IMR-90 (cell line): Measurements from ENCODE around the gene SEC14L1. TPM values are rescaled to one million over a fixed set of nuclear protein-coding genes. Genes with fewer than 3 reads are reported as not detected.
A peak's percentile ranks its signal among the peaks of the same experiment; 100 is the strongest.

ENCODE experiments used
- ATAC-seq: fragments of 200-7000 bp; cut with Tn5 transposase; 2 replicates; pipeline ENCODE4 v1.9.1; 2020; ENCODE audit warnings: low read depth, mild to moderate bottlenecking, moderate library complexity
- BruUV-seq: library from RNA; stranded (reverse); fragments of 400-500 nt; replicated peaks from 2 replicates; lab custom pipeline; 2021; lab: Mats Ljungman, UMichigan
- CTCF ChIA-PET: fragments of 300-600 bp; formaldehyde crosslinking; extraction: SDS; loops from one replicate; lab custom pipeline; 2021; ENCODE audit warnings: antibody characterized with exemption; lab: Yijun Ruan, JAX
- POLR2A ChIA-PET: fragments of 300-600 bp; sonication (Branson Sonifier 250); formaldehyde crosslinking; loops from one replicate; lab custom pipeline; 2022; ENCODE audit warnings: antibody characterized with exemption; ENCODE audit not compliant: unreplicated experiment; lab: Charles Lee
- DNase-seq: peaks from one replicate; pipeline ENCODE4 v3.0.0; 2013
- H2AFZ ChIP-seq: replicated peaks from 2 replicates; pipeline ENCODE3; 2013; ENCODE audit warnings: low read length, mild to moderate bottlenecking; ENCODE audit not compliant: poor library complexity
- H2AK5ac ChIP-seq: 2 replicates; pipeline ENCODE4 v1.6.1; 2013; ENCODE audit warnings: low read depth, low read length, inconsistent platforms
- H2AK9ac ChIP-seq: replicated peaks from 2 replicates; pipeline ENCODE3; 2013; ENCODE audit warnings: mild to moderate bottlenecking, low read depth, low read length, moderate library complexity; ENCODE audit not compliant: poor library complexity
- H2BK120ac ChIP-seq: 2 replicates; pipeline ENCODE4 v1.6.1; 2013; ENCODE audit warnings: low read depth, low read length, inconsistent platforms
- H2BK15ac ChIP-seq: 3 replicates; pipeline ENCODE4 v1.6.1; 2013; ENCODE audit warnings: low read depth, low read length, inconsistent platforms
- H2BK20ac ChIP-seq: 2 replicates; pipeline ENCODE4 v1.6.1; 2013; ENCODE audit warnings: low read depth, mild to moderate bottlenecking, inconsistent platforms, low read length, moderate library complexity
- H2BK5ac ChIP-seq: 2 replicates; pipeline ENCODE4 v1.6.1; 2013; ENCODE audit warnings: mild to moderate bottlenecking, low read depth, low read length, inconsistent platforms; ENCODE audit not compliant: poor library complexity, severe bottlenecking
- H3K14ac ChIP-seq: replicated peaks from 2 replicates; pipeline ENCODE4 v1.6.1; 2013; ENCODE audit warnings: low read depth, low read length, inconsistent platforms
- H3K18ac ChIP-seq: 2 replicates; pipeline ENCODE4 v1.6.1; 2013; ENCODE audit warnings: low read depth, low read length, control low read depth
- H3K23ac ChIP-seq: 2 replicates; pipeline ENCODE4 v1.6.1; 2013; ENCODE audit warnings: low read depth, low read length, inconsistent platforms
- H3K27ac ChIP-seq: 2 replicates; pipeline ENCODE4 v1.5.1; 2013; ENCODE audit warnings: mild to moderate bottlenecking, control low read depth, low read length; ENCODE audit not compliant: insufficient read depth
- H3K27me3 ChIP-seq: 2 replicates; pipeline ENCODE4 v1.6.1; 2013; ENCODE audit warnings: low read length; ENCODE audit not compliant: control insufficient read depth, insufficient read depth
- H3K36me3 ChIP-seq: 2 replicates; pipeline ENCODE4 v1.6.1; 2013; ENCODE audit warnings: low read length, mixed read lengths; ENCODE audit not compliant: control insufficient read depth, insufficient read depth
- H3K4ac ChIP-seq: 2 replicates; pipeline ENCODE4 v1.6.1; 2013; ENCODE audit warnings: low read depth, low read length, inconsistent platforms
- H3K4me1 ChIP-seq: 2 replicates; pipeline ENCODE4 v1.6.1; 2013; ENCODE audit warnings: low read length, mixed read lengths; ENCODE audit not compliant: control insufficient read depth, insufficient read depth
- H3K4me2 ChIP-seq: 2 replicates; pipeline ENCODE4 v1.6.1; 2013; ENCODE audit warnings: low read depth, mild to moderate bottlenecking, control low read depth, low read length, moderate library complexity
- H3K4me3 ChIP-seq: 2 replicates; pipeline ENCODE4 v1.5.1; 2013; ENCODE audit warnings: low read depth, mild to moderate bottlenecking, control low read depth, low read length, moderate library complexity; ENCODE audit not compliant: insufficient read depth
- H3K56ac ChIP-seq: 2 replicates; pipeline ENCODE4 v1.6.1; 2013; ENCODE audit warnings: low read length, inconsistent platforms; ENCODE audit not compliant: insufficient read depth; ENCODE audit errors: extremely low read depth
- H3K79me1 ChIP-seq, 2 experiments: 2 replicates each; pipeline ENCODE4 v1.6.1; 2013; ENCODE audit warnings: low read length in 2 of 2, inconsistent platforms in 1 of 2, low read depth in 1 of 2
- H3K9ac ChIP-seq: 2 replicates; pipeline ENCODE4 v1.6.1; 2013; ENCODE audit warnings: low read depth, low read length, control low read depth
- H3K9me1 ChIP-seq: 2 replicates; pipeline ENCODE4 v1.6.1; 2013; ENCODE audit warnings: low read length, inconsistent platforms; ENCODE audit not compliant: insufficient read depth
- H3K9me3 ChIP-seq: 2 replicates; pipeline ENCODE4 v1.6.1; 2013; ENCODE audit warnings: low read length; ENCODE audit not compliant: control insufficient read depth, insufficient read depth
- H4K20me1 ChIP-seq: 2 replicates; pipeline ENCODE4 v1.6.1; 2013; ENCODE audit warnings: low read length, inconsistent platforms; ENCODE audit not compliant: insufficient read depth
- H4K5ac ChIP-seq: 2 replicates; pipeline ENCODE4 v1.6.1; 2013; ENCODE audit warnings: mild to moderate bottlenecking, low read depth, low read length, control low read depth
- H4K8ac ChIP-seq, 2 experiments: 2 replicates each; pipeline ENCODE4 v1.6.1; 2013; ENCODE audit warnings: low read depth in 2 of 2, low read length in 2 of 2, control low read depth in 1 of 2, inconsistent platforms in 1 of 2
- H4K91ac ChIP-seq: 2 replicates; pipeline ENCODE4 v1.6.1; 2013; ENCODE audit warnings: low read depth, low read length, inconsistent platforms; ENCODE audit not compliant: insufficient read depth
- CEBPB ChIP-seq: IDR thresholded peaks from 2 replicates; pipeline ENCODE4 v1.6.1; 2012; ENCODE audit warnings: low read depth, low read length, improper control_type of control experiment
- CTCF ChIP-seq: conservative IDR thresholded peaks from 2 replicates; pipeline ENCODE4 v1.5.1; 2012; ENCODE audit warnings: mild to moderate bottlenecking, low read depth, low read length, improper control_type of control experiment
- FOS ChIP-seq: fragments of 150-350 bp; IDR thresholded peaks from 2 replicates; pipeline ENCODE4 v1.6.1; 2016; ENCODE audit warnings: low read depth, low read length
- MAZ ChIP-seq: IDR thresholded peaks from 2 replicates; pipeline ENCODE4 v1.6.1; 2012; ENCODE audit warnings: low read depth, mild to moderate bottlenecking, low read length, improper control_type of control experiment, moderate library complexity, borderline replicate concordance
- MXI1 ChIP-seq: IDR thresholded peaks from 2 replicates; pipeline ENCODE4 v1.6.1; 2012; ENCODE audit warnings: low read depth, mild to moderate bottlenecking, low read length, moderate library complexity, borderline replicate concordance
- NFE2L2 ChIP-seq: fragments of 150-350 bp; IDR thresholded peaks from 2 replicates; pipeline ENCODE4 v1.6.1; 2016; ENCODE audit warnings: low read depth, mild to moderate bottlenecking, low read length
- POLR2A ChIP-seq: IDR thresholded peaks from 2 replicates; pipeline ENCODE4 v1.6.1; 2012; ENCODE audit warnings: mild to moderate bottlenecking, low read depth, low read length
- RAD21 ChIP-seq: IDR thresholded peaks from 2 replicates; pipeline ENCODE4 v1.6.1; 2012; ENCODE audit warnings: low read length, improper control_type of control experiment
- RCOR1 ChIP-seq: IDR thresholded peaks from 2 replicates; pipeline ENCODE4 v1.6.1; 2012; ENCODE audit warnings: mild to moderate bottlenecking, low read length, improper control_type of control experiment; ENCODE audit not compliant: insufficient replicate concordance
- RFX5 ChIP-seq: IDR thresholded peaks from 2 replicates; pipeline ENCODE4 v1.8.0; 2012; ENCODE audit warnings: low read depth, mild to moderate bottlenecking, low read length, moderate library complexity
- SMC3 ChIP-seq: fragments of 150-350 bp; IDR thresholded peaks from 2 replicates; pipeline ENCODE4 v1.6.1; 2016; ENCODE audit warnings: low read depth, mild to moderate bottlenecking, antibody characterized with exemption, low read length, moderate library complexity
- USF2 ChIP-seq: fragments of 150-350 bp; IDR thresholded peaks from 2 replicates; pipeline ENCODE4 v1.6.1; 2017; ENCODE audit warnings: mild to moderate bottlenecking, antibody characterized with exemption, low read length, low read depth
- WGBS, 2 experiments: methylation state at CpG; one replicate each; pipeline versions ENCODE4 v1.1.5 to v1.1.7; 2013; ENCODE audit warnings: missing lambda C conversion rate in 2 of 2; ENCODE audit not compliant: insufficient read length in 1 of 2; ENCODE audit errors: extremely low coverage in 2 of 2; 5-methylcytosine and 5-hydroxymethylcytosine counted together
- dilution Hi-C: fragments of 300-500 bp; cut with HindIII; formaldehyde crosslinking; loops from one replicate; pipeline ENCODE4 v1.14.3; 2018; ENCODE audit warnings: low sequenced_read_pairs; ENCODE audit not compliant: unreplicated experiment
- in situ Hi-C: fragments of 300-500 bp; cut with MboI; formaldehyde crosslinking; loops from 3 replicates; pipeline ENCODE4 v1.14.3; 2019; ENCODE audit warnings: low sequenced_read_pairs, inconsistent platforms, mixed read lengths
- intact Hi-C: fragments of 100-400 bp; cut with micrococcal nuclease; formaldehyde crosslinking; loops from 2 replicates; pipeline ENCODE4 v1.10.0; 2022
- polyA plus RNA-seq, 3 experiments: library from polyadenylated mRNA; depleted of rRNA; stranded (reverse); fragments of >200 nt; gene quantifications; 2 replicates each; pipeline ENCODE4 v1.2.3, GENCODE V29; 2012; ENCODE audit warnings: low replicate concordance in 1 of 3
- total RNA-seq: library from RNA; depleted of rRNA; stranded (reverse); fragments of >200 nt; gene quantifications from 2 replicates; pipeline ENCODE4 v1.2.3, GENCODE V29; 2012
- TF ChIP-seq, protein P1 (sequence below): fragments of 150-350 bp; IDR thresholded peaks from 2 replicates; pipeline ENCODE4 v1.6.1; 2016; ENCODE audit warnings: low read depth, mild to moderate bottlenecking, low read length, moderate library complexity, borderline replicate concordance

Gene SEC14L1
- total and polyA plus RNA-seq, 2 of the 4 experiments (the other 2 are of a cell fraction), result 24.9 to 35.8 TPM

DNA sequence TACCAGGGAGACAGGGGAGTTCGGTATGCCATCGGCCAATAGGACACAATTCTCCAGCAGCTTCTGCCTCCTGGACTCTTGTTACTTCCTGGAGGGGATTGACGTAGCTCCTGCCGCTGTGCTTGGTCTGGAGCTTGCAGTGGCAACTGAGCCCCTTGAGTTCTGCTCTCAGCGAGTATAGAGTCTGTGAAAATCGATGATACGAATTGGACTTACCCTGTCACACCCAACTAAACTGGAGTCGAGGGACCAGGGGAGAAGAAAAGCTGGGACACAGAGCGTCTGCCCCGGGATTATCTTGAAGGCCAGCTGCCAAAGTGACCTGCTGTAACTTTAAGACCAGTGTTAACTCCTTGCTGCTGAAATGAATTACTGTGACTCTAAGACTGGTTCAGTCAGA, 22.2 kb downstream of the SEC14L1 start:
- in situ Hi-C loops, result no loop called here

More for the DNA sequence above, 22.2 kb downstream of the SEC14L1 start:
- Histone ChIP-seq H3K27ac (no peak overlapping the region), H2AFZ (no peak overlapping the region), H3K4ac (no peak overlapping the region), H2AK9ac (no peak overlapping the region), H4K20me1 (peaks cover 69% of the 10 kb centered on the region), H3K36me3 (peaks cover 1% of the 10 kb centered on the region), H3K4me1 (peaks cover 17% of the 10 kb centered on the region), H2BK20ac (no peak overlapping the region), H4K5ac (no peak overlapping the region), H2BK15ac (no peak overlapping the region), H3K23ac (peak overlapping the region; percentile 23; the same call in 1 of the 2 replicates), H4K8ac (no peak overlapping the region), H2AK5ac (no peak overlapping the region), H3K4me3 (no peak overlapping the region), H3K14ac (no peak overlapping the region), H3K9me3 (peaks cover 7% of the 10 kb centered on the region), H2BK5ac (no peak overlapping the region), H3K9ac (no peak overlapping the region), H3K4me2 (peak overlapping the region; percentile 4; the same call in 1 of the 2 replicates), H3K18ac (no peak overlapping the region), H3K27me3 (no peaks in the 10 kb centered on the region), H3K79me1 (peaks cover 31 to 86% of the 10 kb centered on the region in 2 experiments), H4K91ac (no peak overlapping the region), H2BK120ac (no peak overlapping the region), H3K56ac (no peak overlapping the region), H3K9me1 (peaks cover 10% of the 10 kb centered on the region)
- no peak for ATAC-seq
- dilution Hi-C loops, result no loop called here
- no TSS peak for BruUV-seq
- intact Hi-C loops, result no loop called here
- DNase-seq, result peak; percentile 19
- ChIA-PET CTCF (interaction anchor here (0.6 kb wide), 2 partner anchors 17 to 30 kb away, joined by 4 to 6 read pairs; no protein-coding TSS in a partner anchor), POLR2A (no interaction called here)
- no CpG with 5 or more reads among the region's 10 CpGs for WGBS, 2 experiments
- no peak for TF ChIP-seq SMC3
- TF ChIP-seq MXI1, result no peak
- TF ChIP-seq NFE2L2, result no peak
- no peak for TF ChIP-seq MAZ
- no peak for TF ChIP-seq RFX5
- TF ChIP-seq, protein P1, sequence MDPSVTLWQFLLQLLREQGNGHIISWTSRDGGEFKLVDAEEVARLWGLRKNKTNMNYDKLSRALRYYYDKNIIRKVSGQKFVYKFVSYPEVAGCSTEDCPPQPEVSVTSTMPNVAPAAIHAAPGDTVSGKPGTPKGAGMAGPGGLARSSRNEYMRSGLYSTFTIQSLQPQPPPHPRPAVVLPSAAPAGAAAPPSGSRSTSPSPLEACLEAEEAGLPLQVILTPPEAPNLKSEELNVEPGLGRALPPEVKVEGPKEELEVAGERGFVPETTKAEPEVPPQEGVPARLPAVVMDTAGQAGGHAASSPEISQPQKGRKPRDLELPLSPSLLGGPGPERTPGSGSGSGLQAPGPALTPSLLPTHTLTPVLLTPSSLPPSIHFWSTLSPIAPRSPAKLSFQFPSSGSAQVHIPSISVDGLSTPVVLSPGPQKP, result no peak
- no peak for TF ChIP-seq FOS
- no peak for TF ChIP-seq CTCF
- no peak for TF ChIP-seq CEBPB
- no peak for TF ChIP-seq POLR2A
- no peak for TF ChIP-seq USF2
- TF ChIP-seq RCOR1, result no peak
- no peak for TF ChIP-seq RAD21
